Activated naive CD8-positive, alpha-beta T cell treated with anti-CD3 and anti-CD28 coated beads, Interleukin-2, amount 50 U/mL, for 24 hours (primary cell): ENCODE results near the gene RNF123.

Source experiments
- ATAC-seq: fragments of 150-1000 bp; cut with Tn5 transposase; one replicate; pipeline ENCODE4 v1.10.0; 2021
- DNase-seq: peaks from one replicate; pipeline ENCODE4 v3.0.0; 2021
- H3K27ac Mint-ChIP-seq: one replicate; pipeline ENCODE4 v1.8.0; 2021; ENCODE audit warnings: mild to moderate bottlenecking, mixed read lengths
- H3K27me3 Mint-ChIP-seq: one replicate; pipeline ENCODE4 v1.8.0; 2021; ENCODE audit warnings: mixed read lengths
- H3K36me3 Mint-ChIP-seq: one replicate; pipeline ENCODE4 v1.8.0; 2021; ENCODE audit warnings: low read depth, mixed read lengths
- H3K4me1 Mint-ChIP-seq: one replicate; pipeline ENCODE4 v1.8.0; 2021; ENCODE audit warnings: mixed read lengths
- H3K4me3 Mint-ChIP-seq: one replicate; pipeline ENCODE4 v1.8.0; 2021; ENCODE audit warnings: mild to moderate bottlenecking, moderate library complexity, mixed read lengths
- H3K9me3 Mint-ChIP-seq: one replicate; pipeline ENCODE4 v1.8.0; 2021; ENCODE audit warnings: mixed read lengths

Gene RNF123

GRCh38 chr3:49654176-49654825 is 35.1 kb upstream of the RNF123 start:
- no peak overlapping the region for H3K4me3 Mint-ChIP-seq
- no peak for DNase-seq
- H3K27ac Mint-ChIP-seq = no peak overlapping the region
- ATAC-seq = no peak
- H3K36me3 Mint-ChIP-seq = no peaks in the 10 kb centered on the region
- H3K9me3 Mint-ChIP-seq = no peaks in the 10 kb centered on the region
- H3K27me3 Mint-ChIP-seq = peaks cover 3% of the 10 kb centered on the region
- peaks cover 3% of the 10 kb centered on the region for H3K4me1 Mint-ChIP-seq

GRCh38 chr3:49654955-49655556 is 34.3 kb upstream of the RNF123 start:
- Mint-ChIP-seq H3K4me1 (peaks cover 3% of the 10 kb centered on the region), H3K27me3 (peaks cover 3% of the 10 kb centered on the region), H3K27ac (no peak overlapping the region), H3K4me3 (no peak overlapping the region), H3K36me3 (no peaks in the 10 kb centered on the region), H3K9me3 (no peaks in the 10 kb centered on the region)
- ATAC-seq (no peak), DNase-seq (no peak)

GRCh38 chr3:49655731-49656285 is 33.5 kb upstream of the RNF123 start:
- no peak overlapping the region for H3K4me3 Mint-ChIP-seq
- H3K9me3 Mint-ChIP-seq = no peaks in the 10 kb centered on the region
- H3K4me1 Mint-ChIP-seq = no peaks in the 10 kb centered on the region
- ATAC-seq = no peak
- peaks cover 3% of the 10 kb centered on the region for H3K27me3 Mint-ChIP-seq
- no peak for DNase-seq
- H3K27ac Mint-ChIP-seq = no peak overlapping the region
- H3K36me3 Mint-ChIP-seq = no peaks in the 10 kb centered on the region

- ATAC-seq (no peak), DNase-seq (no peak)
- no peaks in the 10 kb centered on the region for H3K4me1 Mint-ChIP-seq
- peaks cover 3% of the 10 kb centered on the region for H3K27me3 Mint-ChIP-seq
- no peak overlapping the region for H3K4me3 Mint-ChIP-seq
- no peaks in the 10 kb centered on the region for H3K36me3 Mint-ChIP-seq
- H3K9me3 Mint-ChIP-seq = no peaks in the 10 kb centered on the region
- no peak overlapping the region for H3K27ac Mint-ChIP-seq
Measured at GRCh38 chr3:49656541-49657112, 32.7 kb upstream of the RNF123 start.

- no peaks in the 10 kb centered on the region for H3K9me3 Mint-ChIP-seq
- no peak for ATAC-seq
Measured at GRCh38 chr3:49657208-49657915, 32.0 kb upstream of the RNF123 start.

GRCh38 chr3:49658711-49659110 is 30.6 kb upstream of the RNF123 start:
- ATAC-seq (no peak), DNase-seq (no peak)
- no peak overlapping the region for H3K27ac Mint-ChIP-seq
- peaks cover 3% of the 10 kb centered on the region for H3K27me3 Mint-ChIP-seq
- H3K9me3 Mint-ChIP-seq = no peaks in the 10 kb centered on the region
- H3K4me3 Mint-ChIP-seq = no peak overlapping the region
- H3K4me1 Mint-ChIP-seq = no peaks in the 10 kb centered on the region
- H3K36me3 Mint-ChIP-seq = no peaks in the 10 kb centered on the region

More at GRCh38 chr3:49657208-49657915, 32.0 kb upstream of the RNF123 start:
- peaks cover 3% of the 10 kb centered on the region for H3K27me3 Mint-ChIP-seq
- no peak overlapping the region for H3K27ac Mint-ChIP-seq
- DNase-seq = no peak
- no peaks in the 10 kb centered on the region for H3K36me3 Mint-ChIP-seq
- H3K4me3 Mint-ChIP-seq = no peak overlapping the region
- no peaks in the 10 kb centered on the region for H3K4me1 Mint-ChIP-seq

GRCh38 chr3:49659756-49660155 is 29.6 kb upstream of the RNF123 start:
- Mint-ChIP-seq H3K36me3 (no peaks in the 10 kb centered on the region), H3K4me3 (no peak overlapping the region), H3K4me1 (no peaks in the 10 kb centered on the region), H3K27ac (no peak overlapping the region), H3K9me3 (no peaks in the 10 kb centered on the region), H3K27me3 (peaks cover 3% of the 10 kb centered on the region)
- no peak for DNase-seq
- ATAC-seq = no peak

- peaks cover 3% of the 10 kb centered on the region for H3K27me3 Mint-ChIP-seq
- no peak for DNase-seq
- no peak overlapping the region for H3K27ac Mint-ChIP-seq
- no peak overlapping the region for H3K4me3 Mint-ChIP-seq
- no peaks in the 10 kb centered on the region for H3K36me3 Mint-ChIP-seq
- H3K9me3 Mint-ChIP-seq = no peaks in the 10 kb centered on the region
- no peaks in the 10 kb centered on the region for H3K4me1 Mint-ChIP-seq
- no peak for ATAC-seq
Measured at GRCh38 chr3:49661281-49661680, 28.1 kb upstream of the RNF123 start.

GRCh38 chr3:49662021-49662420 is 27.3 kb upstream of the RNF123 start:
- no peak for ATAC-seq
- no peak for DNase-seq
- Mint-ChIP-seq H3K36me3 (no peaks in the 10 kb centered on the region), H3K4me1 (no peaks in the 10 kb centered on the region), H3K27me3 (no peaks in the 10 kb centered on the region), H3K27ac (no peak overlapping the region), H3K9me3 (no peaks in the 10 kb centered on the region), H3K4me3 (no peak overlapping the region)

- ATAC-seq (no peak), DNase-seq (no peak)
- H3K36me3 Mint-ChIP-seq = no peaks in the 10 kb centered on the region
- no peak overlapping the region for H3K27ac Mint-ChIP-seq
- no peak overlapping the region for H3K4me3 Mint-ChIP-seq
- no peaks in the 10 kb centered on the region for H3K9me3 Mint-ChIP-seq
- no peaks in the 10 kb centered on the region for H3K27me3 Mint-ChIP-seq
- H3K4me1 Mint-ChIP-seq = no peaks in the 10 kb centered on the region
Measured at GRCh38 chr3:49662720-49663413, 26.5 kb upstream of the RNF123 start.

- Mint-ChIP-seq H3K27ac (no peak overlapping the region), H3K4me1 (no peaks in the 10 kb centered on the region), H3K4me3 (no peak overlapping the region), H3K36me3 (no peaks in the 10 kb centered on the region), H3K27me3 (no peaks in the 10 kb centered on the region), H3K9me3 (no peaks in the 10 kb centered on the region)
- ATAC-seq (no peak), DNase-seq (no peak)
Measured at GRCh38 chr3:49663831-49664230, 25.5 kb upstream of the RNF123 start.

GRCh38 chr3:49664300-49664699 is 25.1 kb upstream of the RNF123 start:
- no peaks in the 10 kb centered on the region for H3K9me3 Mint-ChIP-seq
- H3K36me3 Mint-ChIP-seq = no peaks in the 10 kb centered on the region
- H3K4me1 Mint-ChIP-seq = no peaks in the 10 kb centered on the region
- no peak overlapping the region for H3K27ac Mint-ChIP-seq
- ATAC-seq (no peak), DNase-seq (no peak)
- no peaks in the 10 kb centered on the region for H3K27me3 Mint-ChIP-seq
- no peak overlapping the region for H3K4me3 Mint-ChIP-seq

- H3K27ac Mint-ChIP-seq = no peak overlapping the region
- no peak for DNase-seq
Measured at GRCh38 chr3:49665822-49666519, 23.4 kb upstream of the RNF123 start.

GRCh38 chr3:49666592-49666991 is 22.8 kb upstream of the RNF123 start:
- no peaks in the 10 kb centered on the region for H3K27me3 Mint-ChIP-seq
- H3K27ac Mint-ChIP-seq = no peak overlapping the region
- ATAC-seq (no peak), DNase-seq (no peak)
- no peaks in the 10 kb centered on the region for H3K4me1 Mint-ChIP-seq
- H3K36me3 Mint-ChIP-seq = no peaks in the 10 kb centered on the region
- H3K4me3 Mint-ChIP-seq = no peak overlapping the region
- no peaks in the 10 kb centered on the region for H3K9me3 Mint-ChIP-seq

More at GRCh38 chr3:49665822-49666519, 23.4 kb upstream of the RNF123 start:
- Mint-ChIP-seq H3K9me3 (no peaks in the 10 kb centered on the region), H3K4me3 (no peak overlapping the region), H3K4me1 (no peaks in the 10 kb centered on the region), H3K36me3 (no peaks in the 10 kb centered on the region), H3K27me3 (no peaks in the 10 kb centered on the region)
- ATAC-seq = no peak
